ENCODE results near the gene DIO3.

DNA sequence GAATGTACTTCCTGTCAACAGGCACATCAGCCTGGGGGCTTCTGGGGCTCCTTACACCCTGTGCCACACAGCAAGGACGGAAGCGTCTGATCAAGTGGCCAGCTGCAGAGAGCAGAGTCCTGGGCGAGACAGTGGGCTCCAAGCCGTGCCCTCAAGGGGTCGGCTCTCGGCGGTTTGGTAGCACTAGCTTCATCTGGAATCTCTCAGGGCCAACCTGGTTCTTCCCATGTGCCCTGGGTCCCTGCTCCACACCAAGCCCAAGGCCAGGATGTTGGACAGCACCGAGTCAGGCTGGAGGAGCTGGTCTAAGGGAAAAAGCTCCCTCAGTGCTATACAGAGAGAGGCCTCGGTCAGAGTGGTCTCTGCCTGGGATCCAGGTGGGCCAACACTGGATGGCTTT, 20.5 kb downstream of the DIO3 start:
- TF ChIP-seq, protein P1, sequence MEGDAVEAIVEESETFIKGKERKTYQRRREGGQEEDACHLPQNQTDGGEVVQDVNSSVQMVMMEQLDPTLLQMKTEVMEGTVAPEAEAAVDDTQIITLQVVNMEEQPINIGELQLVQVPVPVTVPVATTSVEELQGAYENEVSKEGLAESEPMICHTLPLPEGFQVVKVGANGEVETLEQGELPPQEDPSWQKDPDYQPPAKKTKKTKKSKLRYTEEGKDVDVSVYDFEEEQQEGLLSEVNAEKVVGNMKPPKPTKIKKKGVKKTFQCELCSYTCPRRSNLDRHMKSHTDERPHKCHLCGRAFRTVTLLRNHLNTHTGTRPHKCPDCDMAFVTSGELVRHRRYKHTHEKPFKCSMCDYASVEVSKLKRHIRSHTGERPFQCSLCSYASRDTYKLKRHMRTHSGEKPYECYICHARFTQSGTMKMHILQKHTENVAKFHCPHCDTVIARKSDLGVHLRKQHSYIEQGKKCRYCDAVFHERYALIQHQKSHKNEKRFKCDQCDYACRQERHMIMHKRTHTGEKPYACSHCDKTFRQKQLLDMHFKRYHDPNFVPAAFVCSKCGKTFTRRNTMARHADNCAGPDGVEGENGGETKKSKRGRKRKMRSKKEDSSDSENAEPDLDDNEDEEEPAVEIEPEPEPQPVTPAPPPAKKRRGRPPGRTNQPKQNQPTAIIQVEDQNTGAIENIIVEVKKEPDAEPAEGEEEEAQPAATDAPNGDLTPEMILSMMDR (IDR thresholded peaks at IDR 0.05), result no peak
- TF ChIP-seq POLR2A (IDR thresholded peaks at IDR 0.05), result no peak
- no peak for TF ChIP-seq EP300 (IDR thresholded peaks at IDR 0.05)
